ENCODE measurements around the gene PITPNM1. TPM values are rescaled to one million over a fixed set of nuclear protein-coding genes. Genes with fewer than 3 reads are reported as not detected.
A peak's percentile ranks its signal among the peaks of the same experiment; 100 is the strongest.

PITPNM1 gene
- total RNA-seq, 1 donor from 2014 or later = 4.8 TPM

- DNase-seq = no peak
These were observed 2.7 kb downstream of the PITPNM1 start for GRCh38 chr11:67502328-67502979.

GRCh38 chr11:67501854-67502253 lies 3.3 kb downstream of the PITPNM1 start:
- no peak for DNase-seq

- DNase-seq = no peak
These were observed 4.1 kb downstream of the PITPNM1 start for GRCh38 chr11:67500831-67501715.

GRCh38 chr11:67500484-67500821 lies 4.7 kb downstream of the PITPNM1 start:
- DNase-seq = no peak

GRCh38 chr11:67499808-67500483 lies 5.2 kb downstream of the PITPNM1 start:
- DNase-seq = no peak

- DNase-seq = peak; percentile 20
These were observed 6.6 kb downstream of the PITPNM1 start for GRCh38 chr11:67498544-67498972.

- no peak for DNase-seq
These were observed 7.4 kb downstream of the PITPNM1 start for GRCh38 chr11:67497656-67498291.

- no peak for DNase-seq
These were observed 9.1 kb downstream of the PITPNM1 start for GRCh38 chr11:67496113-67496512.

GRCh38 chr11:67495234-67496005 lies 9.7 kb downstream of the PITPNM1 start:
- DNase-seq = no peak

- DNase-seq = no peak
These were observed 10.6 kb downstream of the PITPNM1 start for GRCh38 chr11:67494371-67495233.

GRCh38 chr11:67493548-67494370 lies 11.4 kb downstream of the PITPNM1 start:
- no peak for DNase-seq

- no peak for DNase-seq
These were observed 12.2 kb downstream of the PITPNM1 start for GRCh38 chr11:67492801-67493547.

GRCh38 chr11:67492069-67492727 lies 13.0 kb downstream of the PITPNM1 start:
- DNase-seq = no peak

GRCh38 chr11:67491276-67492068 lies 13.7 kb downstream of the PITPNM1 start:
- no peak for DNase-seq

- DNase-seq = no peak
These were observed 14.5 kb downstream of the PITPNM1 start for GRCh38 chr11:67490727-67491065.

- no peak for DNase-seq
These were observed 15.1 kb downstream of the PITPNM1 start for GRCh38 chr11:67489885-67490726.

GRCh38 chr11:67489203-67489884 lies 15.8 kb downstream of the PITPNM1 start:
- no peak for DNase-seq
